DOHH2 (cell line): Measurements from ENCODE around the gene SGF29.
"Not testable (repeated sequence)": the region's sequence is repeated elsewhere in the genome, so short reads cannot be mapped to it uniquely, and the experiment has no call there.

ENCODE experiments used
- H3F3A ChIP-seq: fragments of 200-600 bp; sonication (generic), shearing (Covaris generic); 2 replicates; pipeline ENCODE4 v1.6.0; 2016; ENCODE audit warnings: antibody characterized with exemption, mild to moderate bottlenecking; ENCODE audit not compliant: control insufficient read depth, insufficient read depth
- H3K27ac ChIP-seq: fragments of 200-600 bp; sonication (generic); 2 replicates; pipeline ENCODE4 v1.5.1; 2014; ENCODE audit warnings: low read depth, mild to moderate bottlenecking, low read length, moderate library complexity
- H3K27me3 ChIP-seq: fragments of 200-600 bp; sonication (generic); 2 replicates; pipeline ENCODE4 v1.6.1; 2014; ENCODE audit warnings: mild to moderate bottlenecking, low read length, mixed read lengths; ENCODE audit not compliant: control insufficient read depth
- H3K36me3 ChIP-seq: fragments of 200-600 bp; sonication (generic); 2 replicates; pipeline ENCODE4 v1.6.1; 2014; ENCODE audit warnings: mild to moderate bottlenecking, low read length, moderate library complexity, mixed read lengths; ENCODE audit not compliant: control insufficient read depth
- H3K4me1 ChIP-seq: fragments of 200-600 bp; sonication (generic); 2 replicates; pipeline ENCODE4 v1.6.1; 2014; ENCODE audit warnings: mild to moderate bottlenecking, low read length, mixed read lengths; ENCODE audit not compliant: control insufficient read depth
- H3K4me2 ChIP-seq: fragments of 200-600 bp; sonication (generic); 2 replicates; pipeline ENCODE4 v1.6.0; 2014; ENCODE audit warnings: mild to moderate bottlenecking, low read length, moderate library complexity
- H3K4me3 ChIP-seq: fragments of 200-600 bp; sonication (generic); 2 replicates; pipeline ENCODE4 v1.5.1; 2014; ENCODE audit warnings: mild to moderate bottlenecking, low read length, mixed read lengths
- H3K79me2 ChIP-seq: fragments of 200-600 bp; sonication (generic); 2 replicates; pipeline ENCODE4 v1.6.1; 2014; ENCODE audit warnings: mild to moderate bottlenecking, low read length, mixed read lengths; ENCODE audit not compliant: control insufficient read depth
- H3K9me2 ChIP-seq: fragments of 200-600 bp; sonication (generic); replicated peaks from 2 replicates; pipeline ENCODE4 v1.6.1; 2014; ENCODE audit warnings: mild to moderate bottlenecking, low read length, mixed read lengths; ENCODE audit not compliant: control insufficient read depth
- H3K9me3 ChIP-seq: fragments of 200-600 bp; sonication (generic); 2 replicates; pipeline ENCODE4 v1.6.1; 2014; ENCODE audit warnings: antibody characterized with exemption, low read length, mixed read lengths; ENCODE audit not compliant: control insufficient read depth, insufficient read depth
- H4K20me1 ChIP-seq: fragments of 200-600 bp; sonication (generic); 2 replicates; pipeline ENCODE4 v1.6.0; 2014; ENCODE audit warnings: low read depth, mild to moderate bottlenecking, antibody characterized with exemption, low read length, moderate library complexity; ENCODE audit not compliant: control insufficient read depth, insufficient read depth
- EZH2phosphoT487 ChIP-seq: fragments of 200-600 bp; sonication (generic); IDR thresholded peaks from 2 replicates; pipeline ENCODE4 v1.6.1; 2017; ENCODE audit warnings: borderline replicate concordance, mild to moderate bottlenecking, antibody characterized with exemption, low read length, moderate library complexity, mixed read lengths
- TF ChIP-seq, protein P1 (sequence below): fragments of 200-600 bp; sonication (generic); IDR thresholded peaks from one replicate; pipeline ENCODE4 v1.5.1; 2014; ENCODE audit warnings: antibody characterized with exemption, mild to moderate bottlenecking, low read depth, low read length; ENCODE audit not compliant: poor library complexity, severe bottlenecking

The SGF29 gene

DNA sequence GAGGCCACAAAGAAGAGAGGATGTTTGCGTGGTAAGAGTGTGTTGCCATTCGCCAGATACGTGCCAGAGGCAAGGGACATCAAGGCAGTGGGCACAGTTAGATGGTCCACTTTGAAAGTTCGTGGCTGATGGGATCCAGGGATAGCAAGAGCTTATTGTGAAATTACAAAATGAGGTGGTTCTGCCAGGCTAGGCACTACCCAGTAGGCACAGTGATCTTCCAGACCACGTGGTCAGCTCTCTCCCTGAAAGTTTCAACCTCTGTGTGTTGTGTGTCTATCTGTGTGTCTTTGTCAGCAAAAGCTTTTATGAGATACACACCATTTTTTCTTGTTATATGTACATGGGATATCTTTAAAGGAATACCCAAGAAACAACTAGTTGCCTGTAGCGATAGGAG is 9.5 kb downstream of the SGF29 start:
- TF ChIP-seq, protein P1, sequence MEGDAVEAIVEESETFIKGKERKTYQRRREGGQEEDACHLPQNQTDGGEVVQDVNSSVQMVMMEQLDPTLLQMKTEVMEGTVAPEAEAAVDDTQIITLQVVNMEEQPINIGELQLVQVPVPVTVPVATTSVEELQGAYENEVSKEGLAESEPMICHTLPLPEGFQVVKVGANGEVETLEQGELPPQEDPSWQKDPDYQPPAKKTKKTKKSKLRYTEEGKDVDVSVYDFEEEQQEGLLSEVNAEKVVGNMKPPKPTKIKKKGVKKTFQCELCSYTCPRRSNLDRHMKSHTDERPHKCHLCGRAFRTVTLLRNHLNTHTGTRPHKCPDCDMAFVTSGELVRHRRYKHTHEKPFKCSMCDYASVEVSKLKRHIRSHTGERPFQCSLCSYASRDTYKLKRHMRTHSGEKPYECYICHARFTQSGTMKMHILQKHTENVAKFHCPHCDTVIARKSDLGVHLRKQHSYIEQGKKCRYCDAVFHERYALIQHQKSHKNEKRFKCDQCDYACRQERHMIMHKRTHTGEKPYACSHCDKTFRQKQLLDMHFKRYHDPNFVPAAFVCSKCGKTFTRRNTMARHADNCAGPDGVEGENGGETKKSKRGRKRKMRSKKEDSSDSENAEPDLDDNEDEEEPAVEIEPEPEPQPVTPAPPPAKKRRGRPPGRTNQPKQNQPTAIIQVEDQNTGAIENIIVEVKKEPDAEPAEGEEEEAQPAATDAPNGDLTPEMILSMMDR, result no peak
- TF ChIP-seq EZH2phosphoT487, result no peak
- no peaks in the 10 kb centered on the region for H4K20me1 ChIP-seq
- H3K27ac ChIP-seq, result no peak overlapping the region
- H3K4me2 ChIP-seq, result no peak overlapping the region
- peaks cover 7% of the 10 kb centered on the region; the same call in 1 of the 2 replicates for H3K9me3 ChIP-seq
- no peaks in the 10 kb centered on the region for H3K9me2 ChIP-seq
- peaks cover 58% of the 10 kb centered on the region for H3K79me2 ChIP-seq
- H3F3A ChIP-seq, result no peaks in the 10 kb centered on the region
- no peaks in the 10 kb centered on the region for H3K27me3 ChIP-seq
- peaks cover 31% of the 10 kb centered on the region for H3K36me3 ChIP-seq
- no peaks in the 10 kb centered on the region for H3K4me1 ChIP-seq
- no peak overlapping the region for H3K4me3 ChIP-seq

DNA sequence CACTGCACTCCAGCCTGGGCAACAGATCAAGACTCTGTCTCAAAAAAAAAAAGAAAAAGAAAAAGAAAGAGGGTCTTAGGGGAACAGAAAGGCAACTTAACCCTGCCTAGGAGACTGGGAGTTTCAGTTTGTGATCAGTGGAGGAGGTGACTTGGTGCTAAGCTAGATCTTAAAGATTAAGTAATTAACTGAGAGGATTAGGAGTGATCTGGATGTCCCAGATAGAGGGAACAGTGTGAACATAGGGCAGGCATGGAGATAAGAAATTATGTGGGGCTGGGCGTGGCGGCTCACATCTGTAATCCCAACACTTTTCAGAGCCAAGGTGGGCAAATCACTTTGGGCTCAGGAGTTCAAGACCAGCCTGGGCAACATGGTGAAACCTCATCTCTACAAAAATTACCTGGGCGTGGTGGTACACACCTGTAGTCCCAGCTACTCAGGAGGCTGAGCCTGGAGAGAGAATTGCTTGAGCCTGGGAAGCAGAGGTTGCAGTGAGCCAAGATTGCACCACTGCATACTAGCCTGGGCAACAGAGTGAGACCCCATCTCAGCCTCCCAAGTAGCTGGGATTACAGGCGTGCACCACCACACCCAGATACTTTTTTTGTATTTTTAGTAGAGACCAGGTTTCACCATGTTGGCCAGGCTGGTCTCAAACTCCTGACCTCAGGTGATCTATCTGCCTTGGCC is 12.7 kb downstream of the SGF29 start:
- not testable (repeated sequence) for H3K4me3 ChIP-seq, H3K4me2 ChIP-seq, H4K20me1 ChIP-seq, H3F3A ChIP-seq, H3K27ac ChIP-seq, H3K27me3 ChIP-seq, H3K9me3 ChIP-seq, H3K9me2 ChIP-seq, H3K4me1 ChIP-seq
- Histone ChIP-seq H3K79me2 (peaks cover 59% of the 10 kb centered on the region), H3K36me3 (peaks cover 17% of the 10 kb centered on the region)

DNA sequence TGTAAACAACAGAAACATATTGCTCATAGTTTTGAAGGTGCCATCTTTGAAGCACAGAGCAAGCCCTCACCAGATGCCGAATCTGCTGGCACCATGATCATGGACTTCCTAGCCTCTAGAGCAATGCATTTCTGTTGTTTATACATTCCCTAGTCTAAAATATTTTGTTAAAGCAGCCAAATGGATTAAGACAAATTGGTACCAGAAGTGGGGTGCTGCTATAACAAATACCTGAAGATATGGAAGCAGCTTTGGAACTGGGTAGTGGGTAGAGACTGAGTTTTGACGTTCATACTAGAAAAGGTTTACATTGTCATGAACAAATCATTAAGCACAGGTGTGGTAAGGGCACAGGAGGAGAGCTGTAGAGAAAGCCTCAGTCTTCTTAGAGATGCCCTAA is 13.6 kb downstream of the SGF29 start:
- H3K27ac ChIP-seq, result no peak overlapping the region
- H3K36me3 ChIP-seq, result peaks cover 17% of the 10 kb centered on the region
- peaks cover 7% of the 10 kb centered on the region; the same call in 1 of the 2 replicates for H3K9me3 ChIP-seq
- H3K9me2 ChIP-seq, result no peaks in the 10 kb centered on the region
- no peak overlapping the region for H3K4me3 ChIP-seq
- H3K27me3 ChIP-seq, result no peaks in the 10 kb centered on the region
- TF ChIP-seq EZH2phosphoT487, result no peak
- TF ChIP-seq, protein P1, result no peak
- no peak overlapping the region for H3K4me2 ChIP-seq
- H3F3A ChIP-seq, result no peaks in the 10 kb centered on the region
- no peaks in the 10 kb centered on the region for H4K20me1 ChIP-seq
- H3K79me2 ChIP-seq, result peaks cover 52% of the 10 kb centered on the region
- no peaks in the 10 kb centered on the region for H3K4me1 ChIP-seq

DNA sequence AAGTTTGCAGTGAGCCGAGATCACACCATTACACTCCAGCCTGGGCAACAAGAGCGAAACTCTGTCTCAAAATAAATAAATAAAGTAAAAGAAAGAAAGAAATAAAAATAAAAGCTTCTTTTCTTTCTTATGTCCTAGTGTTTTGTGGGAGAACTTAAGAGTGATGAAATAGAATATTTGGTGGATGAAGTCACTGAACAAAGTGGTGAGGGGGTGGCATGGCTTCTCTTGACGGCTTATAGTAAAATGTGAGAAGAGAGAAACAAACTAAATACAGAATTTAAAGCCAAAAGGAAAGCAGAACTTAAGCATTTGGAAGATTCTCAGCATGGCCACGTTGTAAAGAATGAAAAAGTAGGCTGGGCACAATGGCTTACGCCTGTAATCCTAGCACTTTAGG is 15.3 kb downstream of the SGF29 start:
- Histone ChIP-seq H3K4me2 (no peak overlapping the region), H3K36me3 (peaks cover 17% of the 10 kb centered on the region), H3K9me3 (peaks cover 7% of the 10 kb centered on the region; the same call in 1 of the 2 replicates), H4K20me1 (no peaks in the 10 kb centered on the region), H3K27ac (no peak overlapping the region), H3F3A (no peaks in the 10 kb centered on the region), H3K9me2 (no peaks in the 10 kb centered on the region), H3K27me3 (no peaks in the 10 kb centered on the region), H3K4me1 (no peaks in the 10 kb centered on the region), H3K79me2 (peaks cover 56% of the 10 kb centered on the region), H3K4me3 (no peak overlapping the region)
- TF ChIP-seq EZH2phosphoT487, result no peak
- TF ChIP-seq, protein P1, result no peak
